Measurements from ENCODE around the gene DPYD. TPM values are rescaled to one million over a fixed set of nuclear protein-coding genes. Genes with fewer than 3 reads are reported as not detected.
A peak's percentile ranks its signal among the peaks of the same experiment; 100 is the strongest.

DPYD gene
- total RNA-seq, 1 donor from 2014 or later: 54.7 TPM

DNA sequence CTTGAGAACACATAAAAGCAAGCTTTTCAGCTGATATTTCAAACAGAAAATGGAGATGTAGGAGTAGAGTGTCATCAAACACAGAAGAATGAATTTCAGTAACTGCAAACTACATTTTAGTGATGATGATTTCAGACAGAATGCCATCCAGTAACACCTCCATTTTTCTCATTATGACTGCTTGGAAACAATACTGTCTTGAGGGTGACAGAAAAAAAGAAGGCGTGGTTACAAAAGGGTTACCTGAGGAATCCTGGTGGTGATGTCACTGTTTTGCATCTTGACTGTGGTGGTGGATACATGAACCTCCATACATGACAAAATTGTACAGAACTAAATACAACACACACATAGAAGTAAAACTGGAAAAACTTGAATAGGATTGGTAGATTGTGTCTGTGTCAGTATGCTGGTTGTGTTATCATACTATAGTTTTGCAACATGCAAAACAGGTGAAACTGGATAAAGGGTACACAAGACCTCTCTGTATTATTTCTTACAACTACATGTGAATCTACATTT, 823.4 kb downstream of the DPYD start:
- no peak for DNase-seq (ENCODE audit: low read depth, low spot score)

DNA sequence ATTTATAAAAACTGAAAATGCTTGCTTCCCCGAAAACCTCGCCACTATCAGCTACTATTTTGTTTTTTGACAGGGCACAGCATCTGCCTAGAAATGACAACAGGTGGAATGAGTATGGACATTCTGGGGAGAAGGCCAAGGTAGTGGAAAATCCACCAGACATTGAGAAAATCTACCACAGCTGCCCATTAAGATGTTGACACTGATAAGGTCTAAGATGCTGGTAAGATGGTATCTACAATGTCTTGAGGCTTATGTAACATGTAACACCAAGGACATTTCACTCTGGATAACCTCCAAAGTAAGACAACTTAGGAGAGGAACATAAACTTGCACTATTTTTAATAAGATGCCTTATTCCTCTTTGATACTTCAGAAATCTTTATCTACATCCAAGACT, 825.1 kb downstream of the DPYD start:
- no peak for DNase-seq (ENCODE audit: low read depth, low spot score)

DNA sequence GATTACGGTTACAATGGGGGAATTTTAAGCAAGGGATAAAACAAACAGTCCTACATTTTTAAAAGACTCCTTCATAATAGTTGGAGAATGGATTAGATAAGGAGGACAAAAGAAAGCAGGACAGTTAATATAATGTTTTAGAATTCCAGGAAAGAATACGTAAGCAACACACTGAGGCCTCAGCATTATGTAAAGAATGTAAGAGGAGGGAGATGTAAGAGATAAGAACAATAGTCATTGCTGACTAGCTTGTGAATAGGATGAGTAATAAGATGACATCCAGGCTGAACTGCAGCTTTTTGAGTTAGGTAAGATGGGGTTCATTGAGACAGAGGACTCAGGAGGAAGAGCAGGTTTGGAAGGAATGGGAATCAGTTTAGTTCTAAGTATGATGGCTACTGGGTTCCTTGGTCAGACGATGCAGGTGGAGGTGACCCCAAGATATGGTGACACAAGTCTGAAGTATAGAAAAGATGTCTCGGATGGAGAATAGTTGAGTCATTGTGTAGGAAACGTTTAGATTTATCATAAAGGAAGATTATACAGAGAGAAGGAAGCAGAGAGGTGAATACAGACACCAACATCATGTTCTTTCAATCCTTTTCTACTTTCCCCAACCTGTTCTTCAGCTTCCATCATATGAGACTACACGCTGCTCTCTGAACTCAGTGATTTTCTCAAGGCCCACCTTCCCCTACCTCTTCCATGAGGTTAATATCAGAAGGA, 826.4 kb downstream of the DPYD start:
- DNase-seq (ENCODE audit: low read depth, low spot score): peak; percentile 33

DNA sequence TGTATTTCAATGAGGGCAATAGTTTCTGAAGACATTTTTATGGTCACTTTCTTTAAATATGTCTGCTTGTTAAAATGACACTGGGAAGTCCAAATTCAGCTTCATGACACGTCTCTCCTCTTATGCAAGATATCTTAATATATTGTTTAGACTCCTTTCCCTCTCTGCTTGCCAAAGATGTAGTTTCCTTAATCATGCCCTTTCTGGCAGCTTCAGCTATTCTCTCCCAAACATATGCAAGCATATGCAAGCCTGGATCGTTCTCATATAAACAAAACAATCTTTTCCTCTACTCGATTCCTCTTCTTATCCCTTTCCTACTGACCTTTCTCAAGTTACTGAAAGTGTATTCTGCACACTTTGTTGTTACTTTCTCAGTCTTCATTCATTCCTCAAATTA, 827.1 kb downstream of the DPYD start:
- peak; percentile 10 for DNase-seq (ENCODE audit: low read depth, low spot score)

DNA sequence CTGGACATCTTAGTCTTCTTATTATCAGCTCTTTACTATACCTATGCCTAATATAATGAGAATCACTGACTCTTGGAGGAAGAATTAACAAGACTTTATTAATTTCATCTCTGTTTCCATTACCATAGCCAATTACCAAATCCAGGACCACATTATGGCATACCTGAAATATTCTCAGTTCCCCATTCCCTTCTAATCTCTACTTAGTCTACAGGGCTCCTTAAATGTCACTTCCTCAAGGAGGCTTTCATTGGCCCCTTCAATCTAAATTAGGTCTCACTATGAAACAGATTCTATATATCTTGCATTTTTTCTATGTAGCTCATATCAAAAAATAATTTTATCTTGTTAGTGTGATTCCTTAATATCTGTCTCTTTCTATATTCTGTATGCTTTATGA, 828.0 kb downstream of the DPYD start:
- no peak for DNase-seq (ENCODE audit: low read depth, low spot score)

DNA sequence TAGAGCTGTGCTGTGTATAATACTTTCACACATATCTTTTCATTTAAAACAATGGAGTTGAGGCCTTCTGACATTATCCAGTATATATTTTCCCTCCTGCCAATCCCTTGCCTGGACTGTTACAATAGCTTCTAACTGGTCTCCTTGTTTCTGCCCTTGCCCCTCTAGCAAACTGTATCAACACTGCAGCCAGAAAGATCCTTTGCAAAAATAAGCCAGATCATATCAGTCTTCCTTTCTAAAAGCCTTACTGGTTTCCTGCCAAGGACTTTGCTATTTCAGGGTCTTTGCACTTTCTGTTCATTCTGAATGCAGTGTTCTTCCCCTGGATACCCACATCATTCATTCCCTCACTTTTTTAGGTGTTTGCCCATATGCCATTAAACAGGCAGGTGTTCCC, 829.2 kb downstream of the DPYD start:
- peak; percentile 17 for DNase-seq (ENCODE audit: low read depth, low spot score)

DNA sequence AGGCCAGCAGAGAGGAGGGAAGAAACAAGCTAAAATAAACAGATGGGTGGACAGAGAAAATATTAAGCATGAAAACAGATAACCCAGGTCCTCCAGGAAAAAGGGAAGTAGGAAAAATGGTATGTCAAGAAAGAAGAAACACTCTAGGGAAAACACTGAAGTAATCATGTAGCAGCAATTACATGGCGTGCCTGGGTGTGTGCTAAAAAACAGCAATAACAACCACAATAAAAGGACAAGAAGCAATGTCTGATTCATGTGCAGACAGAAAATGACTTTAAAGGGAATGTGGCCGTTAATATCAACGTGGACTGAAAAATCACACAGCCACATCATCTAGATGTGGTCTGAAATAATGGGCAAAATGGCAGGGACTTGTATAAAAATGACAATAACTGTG, 829.6 kb downstream of the DPYD start:
- DNase-seq (ENCODE audit: low read depth, low spot score): no peak

DNA sequence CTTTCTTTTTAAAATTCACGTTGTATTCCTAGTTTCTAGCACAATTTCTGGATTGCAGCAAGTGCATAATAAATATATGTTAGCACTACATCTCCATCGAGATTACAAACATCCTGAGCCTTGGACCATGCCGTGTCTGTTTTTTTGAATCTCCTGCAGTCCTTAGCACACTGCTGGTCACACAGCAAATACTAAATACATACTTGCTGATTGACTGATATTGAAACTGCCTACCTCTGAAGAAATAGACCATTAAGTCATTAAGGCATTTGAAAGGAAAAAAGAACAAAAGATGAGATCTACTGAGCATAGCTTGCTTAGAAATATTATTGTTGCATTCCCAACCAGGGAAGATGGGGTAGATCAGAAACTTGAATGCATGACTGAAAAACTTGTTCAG, 830.1 kb downstream of the DPYD start:
- no peak for DNase-seq (ENCODE audit: low read depth, low spot score)

DNA sequence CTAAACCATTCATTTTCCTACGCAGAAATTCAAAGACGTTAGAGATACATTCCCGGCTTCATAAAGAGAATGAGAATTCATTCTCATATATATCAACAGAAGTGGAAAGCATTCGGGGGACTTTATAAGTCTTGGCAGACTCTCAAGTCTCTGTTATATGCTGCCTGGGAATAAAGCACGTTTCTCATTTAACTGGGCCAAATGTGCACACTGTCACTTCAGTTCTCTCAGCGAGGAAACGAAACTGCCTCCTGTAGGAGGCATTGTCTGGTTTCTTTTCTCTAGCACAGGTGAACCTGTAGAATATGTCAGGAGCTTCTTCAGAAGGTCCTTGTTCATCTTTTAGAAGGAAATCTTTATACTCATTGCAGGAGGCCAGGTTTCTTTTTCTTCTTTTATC, 831.7 kb downstream of the DPYD start:
- DNase-seq (ENCODE audit: low read depth, low spot score): no peak

DNA sequence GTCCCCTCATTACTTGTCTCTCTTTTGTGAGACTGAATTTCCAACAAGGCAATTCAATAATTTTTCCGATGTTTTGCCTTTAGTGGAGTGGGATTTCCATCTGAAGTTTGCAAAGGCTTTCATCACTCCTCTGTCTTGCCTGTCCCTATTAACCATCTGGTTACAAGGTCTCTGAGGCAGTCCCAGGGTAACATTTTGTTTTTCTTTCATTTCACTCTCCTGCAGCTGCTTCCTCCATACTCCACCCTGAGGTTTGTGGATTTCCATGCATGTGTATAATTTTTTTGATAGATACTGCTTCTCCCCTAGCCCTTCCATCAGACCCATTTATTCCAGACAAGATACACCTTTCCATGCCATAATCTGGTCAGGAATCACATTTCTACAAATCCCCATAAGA, 832.4 kb downstream of the DPYD start:
- DNase-seq (ENCODE audit: low read depth, low spot score): no peak

DNA sequence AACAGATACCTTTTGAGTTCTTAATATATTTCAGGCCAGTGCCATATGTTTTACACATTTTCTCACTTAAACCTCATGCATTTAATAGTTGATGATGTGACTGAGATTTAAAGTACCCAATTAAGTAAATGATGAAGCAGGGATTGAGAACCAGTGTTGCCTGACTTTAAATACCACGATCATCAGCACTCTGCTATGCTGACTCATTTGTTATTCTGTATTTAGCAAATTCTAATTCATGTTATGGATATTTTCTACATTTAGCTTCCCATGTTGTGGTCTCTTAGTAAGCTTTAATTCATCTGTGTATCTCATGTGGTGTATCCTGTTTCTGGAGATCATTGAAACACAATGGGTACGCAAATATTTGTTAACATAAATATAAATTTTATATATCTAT, 836.3 kb downstream of the DPYD start:
- DNase-seq (ENCODE audit: low read depth, low spot score): no peak

DNA sequence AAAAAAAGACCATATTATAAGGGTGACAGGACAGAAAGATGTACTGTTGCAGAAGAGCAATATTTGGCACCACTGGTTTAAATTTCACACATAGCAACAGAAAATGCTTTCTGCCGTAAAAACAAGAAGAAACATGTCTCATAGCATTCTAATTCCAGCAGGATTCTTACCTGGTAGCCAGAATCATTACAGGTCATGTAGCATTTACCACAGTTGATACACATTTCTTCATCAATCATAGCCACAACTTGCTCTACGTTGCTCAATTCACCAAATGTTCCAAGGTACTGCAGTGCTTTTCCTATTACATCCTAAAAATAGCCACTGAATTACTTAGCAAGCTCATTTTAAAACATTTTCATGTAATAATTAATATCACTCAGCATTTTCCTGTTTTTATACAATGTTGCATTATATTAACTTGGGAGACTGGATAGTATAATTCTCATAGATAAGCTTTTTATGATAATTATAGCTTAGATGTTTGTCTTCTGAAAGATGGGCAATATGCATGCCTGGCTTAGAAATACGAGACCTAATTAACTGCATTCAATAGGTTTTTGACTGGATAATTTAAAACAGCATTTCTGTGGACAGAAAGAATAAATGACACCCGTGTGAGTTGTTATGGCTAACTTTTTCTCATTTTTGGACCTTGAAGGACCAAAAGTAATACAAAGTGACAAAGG, 838.5 kb downstream of the DPYD start:
- DNase-seq (ENCODE audit: low read depth, low spot score): no peak

DNA sequence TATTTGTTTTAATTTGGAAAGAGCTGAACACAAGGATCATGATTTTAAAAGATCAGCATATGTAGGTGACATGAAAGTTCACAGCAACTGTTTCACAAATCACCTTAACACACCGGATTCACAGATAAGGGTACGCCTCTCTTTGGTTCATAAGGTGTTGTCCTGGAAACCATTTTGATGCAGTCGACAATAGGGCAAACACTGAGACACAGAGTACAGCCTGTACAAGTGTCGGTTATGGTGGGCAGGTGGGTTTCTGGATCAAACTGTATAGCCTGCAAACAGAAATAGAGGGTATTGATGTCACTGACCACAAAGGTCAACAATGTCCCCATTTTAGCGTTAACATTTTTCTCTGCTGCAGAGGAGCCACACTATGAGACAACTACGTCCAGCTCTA, 842.0 kb downstream of the DPYD start:
- no peak for DNase-seq (ENCODE audit: low read depth, low spot score)

DNA sequence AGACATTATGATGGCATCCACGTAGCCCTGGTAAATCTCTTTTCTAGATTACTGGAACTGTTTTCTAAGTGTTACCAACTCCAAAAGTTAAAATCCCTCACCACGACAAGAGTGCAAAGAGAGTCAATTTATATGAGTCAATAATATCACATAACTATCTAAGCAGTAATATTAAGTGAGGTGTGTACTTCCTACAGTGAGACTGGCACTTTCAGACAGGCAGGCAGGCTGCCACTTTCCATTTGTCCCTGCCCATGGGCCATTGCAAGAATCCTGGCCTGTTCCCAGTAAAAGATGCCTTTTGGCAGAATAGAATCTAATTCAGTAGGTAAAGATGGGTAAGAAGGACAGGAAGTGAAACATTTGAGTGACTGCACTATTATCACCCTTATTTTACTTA, 843.6 kb downstream of the DPYD start:
- no peak for DNase-seq (ENCODE audit: low read depth, low spot score)

DNA sequence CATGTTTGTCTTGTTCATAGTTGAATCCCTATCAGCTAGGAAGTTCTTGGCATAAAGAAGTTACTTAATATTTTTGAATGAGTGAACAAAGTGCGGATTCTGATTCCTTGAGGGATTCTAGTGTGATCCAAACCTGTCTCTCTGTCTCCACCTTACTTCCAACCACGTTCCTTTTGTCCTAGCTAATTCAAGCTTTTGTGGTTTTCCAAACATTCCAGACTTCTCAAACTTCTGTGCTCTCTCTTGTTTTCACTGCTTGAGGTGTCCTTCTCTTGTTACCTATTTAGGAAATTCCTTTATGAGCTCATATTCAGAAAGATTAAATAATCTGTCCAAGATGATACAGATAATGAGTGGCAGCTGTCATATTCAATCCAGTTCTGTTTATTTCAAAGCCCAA, 846.1 kb downstream of the DPYD start:
- DNase-seq (ENCODE audit: low read depth, low spot score): no peak

DNA sequence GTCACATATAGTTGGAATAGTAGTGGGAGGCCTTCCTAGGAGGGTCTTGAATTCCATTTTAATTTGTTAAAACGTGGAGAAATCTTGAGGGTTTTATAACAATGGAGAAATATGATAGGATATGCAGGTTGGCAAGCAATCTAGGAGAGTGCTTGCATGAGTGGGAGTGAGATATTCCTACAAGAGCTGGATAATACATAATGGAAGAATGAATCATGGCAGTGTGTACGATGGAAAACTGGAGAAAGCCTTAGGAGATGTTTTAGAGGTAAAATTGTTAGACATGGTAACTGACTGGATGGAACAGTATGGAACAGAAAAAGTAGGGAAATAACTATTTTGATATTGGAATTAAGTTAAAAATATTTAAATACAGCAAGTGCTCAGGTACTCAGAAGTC, 846.9 kb downstream of the DPYD start:
- no peak for DNase-seq (ENCODE audit: low read depth, low spot score)

DNA sequence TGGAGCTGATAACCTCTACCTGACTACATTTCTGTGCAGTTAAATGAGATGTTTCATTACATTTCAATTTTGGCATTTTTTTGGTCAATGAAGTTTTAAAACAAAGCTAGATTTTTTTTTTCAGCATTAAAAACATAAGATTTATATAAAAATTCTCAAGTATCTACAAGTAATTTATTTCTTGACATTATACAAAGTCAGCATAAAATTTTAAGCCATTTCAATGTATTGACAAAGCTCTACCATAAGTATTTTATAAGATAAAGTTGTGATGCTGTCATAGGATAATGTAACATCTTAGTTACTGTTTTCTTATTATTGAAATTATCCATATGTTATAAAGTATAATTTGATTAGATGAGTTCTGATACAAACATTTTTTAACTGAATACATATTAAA, 847.7 kb downstream of the DPYD start:
- no peak for DNase-seq (ENCODE audit: low read depth, low spot score)

DNA sequence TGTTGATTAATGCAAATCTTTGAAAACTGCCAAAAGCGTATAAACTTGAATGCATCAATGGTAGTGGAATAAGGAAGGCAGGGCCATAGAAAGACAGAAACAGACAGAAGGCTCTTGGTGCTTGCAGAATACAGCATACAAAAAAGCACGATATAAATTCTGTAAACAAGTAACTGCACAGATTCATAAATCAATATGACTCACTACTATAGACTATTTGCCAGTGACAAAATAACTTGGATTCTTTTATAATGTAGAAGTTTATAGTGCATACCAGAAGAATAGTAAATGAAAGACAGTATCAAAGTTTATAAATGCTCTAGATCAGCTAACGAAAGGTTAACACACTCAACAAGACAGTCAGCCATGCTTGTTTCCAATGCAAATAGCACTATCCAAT, 849.7 kb downstream of the DPYD start:
- DNase-seq (ENCODE audit: low read depth, low spot score): no peak

DNA sequence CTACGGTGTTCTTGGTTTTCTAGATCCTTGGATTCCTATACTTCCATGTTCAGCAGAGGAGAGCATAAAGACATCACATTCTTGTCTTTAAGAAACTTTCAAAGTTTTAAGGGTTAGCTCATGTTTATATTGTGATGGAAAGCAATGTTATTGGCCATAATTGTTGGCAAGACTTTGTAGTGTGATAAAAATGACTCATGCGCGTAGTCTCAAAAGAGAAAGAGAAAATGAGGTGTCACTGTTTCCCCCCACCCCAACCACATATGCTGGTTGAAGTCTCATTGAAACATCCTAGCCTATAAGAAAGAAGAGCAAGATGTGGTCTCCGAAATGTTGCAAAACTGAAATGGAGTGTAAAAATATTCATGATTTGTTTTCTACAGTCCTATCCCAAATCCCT, 850.5 kb downstream of the DPYD start:
- DNase-seq (ENCODE audit: low read depth, low spot score): no peak

DNA sequence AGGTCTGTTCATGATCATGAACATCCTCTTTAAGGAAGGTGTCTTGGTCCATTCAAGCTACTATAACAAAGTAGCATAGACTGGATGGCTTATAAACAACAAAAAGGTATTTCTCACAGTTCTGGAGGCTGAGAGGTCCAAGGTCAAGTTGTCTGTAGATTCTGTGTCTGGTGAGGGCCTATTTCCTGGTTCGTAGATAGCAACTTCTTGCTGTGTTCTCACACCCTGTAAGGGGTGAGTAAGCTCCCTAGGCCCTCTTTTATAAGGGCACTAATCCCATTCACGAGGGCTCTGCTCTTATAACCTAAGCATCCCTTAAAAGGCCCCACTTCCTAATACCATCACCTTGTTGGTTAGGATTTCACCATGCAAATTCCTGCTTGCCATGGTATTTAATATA, 851.5 kb downstream of the DPYD start:
- no peak for DNase-seq (ENCODE audit: low read depth, low spot score)

DNA sequence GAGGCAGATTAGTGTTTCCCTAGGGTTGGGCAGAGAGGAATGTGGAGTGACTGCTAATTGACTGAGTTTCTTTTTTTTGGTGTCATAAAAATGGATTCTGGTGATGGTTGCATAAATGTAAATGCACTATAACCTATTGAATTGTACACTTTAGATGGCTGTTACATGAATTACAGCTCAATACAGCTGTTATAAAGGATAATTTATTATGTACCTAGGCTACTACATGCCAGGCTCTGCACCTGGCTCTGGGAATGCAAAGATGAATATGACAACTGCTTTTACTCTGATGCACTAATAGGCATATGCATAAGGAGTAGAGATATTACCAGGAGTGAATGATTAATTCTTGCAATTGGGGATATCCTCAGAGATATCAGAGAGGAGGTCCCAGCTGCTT, 854.0 kb downstream of the DPYD start:
- DNase-seq (ENCODE audit: low read depth, low spot score): no peak

DNA sequence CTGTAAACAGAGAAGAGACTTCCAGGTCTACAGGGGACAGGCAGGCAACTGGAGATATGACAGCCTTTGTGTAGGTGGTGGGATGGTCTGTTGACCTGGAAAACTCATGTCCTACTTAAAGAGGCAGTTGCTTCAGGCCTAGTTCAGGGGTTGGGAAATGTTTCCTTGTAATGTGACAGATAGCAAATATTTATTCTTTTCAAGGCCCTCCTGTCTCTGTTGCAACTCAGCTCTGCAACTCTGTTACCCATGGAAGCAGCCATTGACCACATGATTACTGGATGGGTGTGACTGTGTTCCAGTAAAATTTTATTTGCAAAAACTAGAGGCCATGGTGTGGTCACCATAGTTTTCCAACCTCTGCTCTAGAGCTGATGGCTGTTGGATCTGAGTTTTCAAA, 857.3 kb downstream of the DPYD start:
- DNase-seq (ENCODE audit: low read depth, low spot score): no peak

DNA sequence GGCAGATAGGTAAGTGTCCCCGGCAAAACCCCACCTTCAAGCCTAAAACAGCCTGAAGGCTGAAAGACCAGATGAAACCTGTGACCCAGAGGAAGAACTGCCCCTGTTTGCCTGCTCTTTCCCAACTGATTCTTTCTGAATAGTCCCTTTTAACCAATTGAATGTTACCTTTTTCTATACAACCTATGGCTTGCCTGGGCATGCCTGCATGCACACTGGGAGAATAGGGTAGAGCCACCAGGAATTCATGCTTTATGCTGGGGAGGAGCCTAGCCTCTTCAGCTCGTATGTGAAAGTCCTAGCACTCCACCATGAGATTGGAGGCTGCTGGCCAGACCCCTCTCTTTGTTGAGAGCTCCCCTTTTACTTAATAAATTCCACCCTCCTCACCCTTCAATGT, 859.2 kb downstream of the DPYD start:
- no peak for DNase-seq (ENCODE audit: low read depth, low spot score)

All from pulmonary artery endothelial cell (primary cell).